Neural progenitor cell (in vitro differentiated cells): Measurements from ENCODE around the gene WDR1.

ENCODE experiments used
- EZH2 ChIP-seq: fragments of 200-600 bp; sonication (generic); IDR thresholded peaks from 2 replicates; pipeline ENCODE4 v1.6.1; 2017; ENCODE audit warnings: antibody characterized with exemption, mild to moderate bottlenecking, moderate library complexity
- TF ChIP-seq, protein P1 (sequence below): fragments of 200-600 bp; sonication (generic); IDR thresholded peaks from 2 replicates; pipeline ENCODE4 v1.5.1; 2017; ENCODE audit warnings: antibody characterized with exemption, mild to moderate bottlenecking

DNA sequence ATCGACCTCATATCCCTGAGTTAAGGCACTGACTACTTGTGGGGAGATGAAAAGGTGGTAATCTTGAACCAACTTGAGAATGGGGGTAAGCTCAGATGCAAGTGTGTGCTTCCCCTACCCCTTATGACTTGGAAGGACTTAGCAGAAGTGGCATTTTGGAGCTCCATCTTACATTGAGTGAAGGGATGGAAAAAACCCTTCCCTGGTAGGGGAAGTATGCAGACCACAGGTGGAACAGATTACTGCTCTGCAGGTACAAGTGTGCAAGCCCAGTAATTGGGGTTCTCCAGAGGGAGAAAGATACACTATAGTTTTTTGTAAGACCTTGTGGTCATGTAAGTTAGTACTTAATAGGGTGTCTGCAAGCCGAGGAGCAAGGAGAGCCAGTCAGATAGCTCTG, 12.2 kb upstream of the WDR1 start:
- TF ChIP-seq, protein P1, sequence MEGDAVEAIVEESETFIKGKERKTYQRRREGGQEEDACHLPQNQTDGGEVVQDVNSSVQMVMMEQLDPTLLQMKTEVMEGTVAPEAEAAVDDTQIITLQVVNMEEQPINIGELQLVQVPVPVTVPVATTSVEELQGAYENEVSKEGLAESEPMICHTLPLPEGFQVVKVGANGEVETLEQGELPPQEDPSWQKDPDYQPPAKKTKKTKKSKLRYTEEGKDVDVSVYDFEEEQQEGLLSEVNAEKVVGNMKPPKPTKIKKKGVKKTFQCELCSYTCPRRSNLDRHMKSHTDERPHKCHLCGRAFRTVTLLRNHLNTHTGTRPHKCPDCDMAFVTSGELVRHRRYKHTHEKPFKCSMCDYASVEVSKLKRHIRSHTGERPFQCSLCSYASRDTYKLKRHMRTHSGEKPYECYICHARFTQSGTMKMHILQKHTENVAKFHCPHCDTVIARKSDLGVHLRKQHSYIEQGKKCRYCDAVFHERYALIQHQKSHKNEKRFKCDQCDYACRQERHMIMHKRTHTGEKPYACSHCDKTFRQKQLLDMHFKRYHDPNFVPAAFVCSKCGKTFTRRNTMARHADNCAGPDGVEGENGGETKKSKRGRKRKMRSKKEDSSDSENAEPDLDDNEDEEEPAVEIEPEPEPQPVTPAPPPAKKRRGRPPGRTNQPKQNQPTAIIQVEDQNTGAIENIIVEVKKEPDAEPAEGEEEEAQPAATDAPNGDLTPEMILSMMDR: no peak
- TF ChIP-seq EZH2: no peak
